Hindlimb muscle (tissue), 1 donor: ENCODE data around the gene ADAMTS17. TPM values are rescaled to one million over a fixed set of nuclear protein-coding genes. Genes with fewer than 3 reads are reported as not detected.
A peak's percentile ranks its signal among the peaks of the same experiment; 100 is the strongest.
"Not testable (repeated sequence)": the region's sequence is repeated elsewhere in the genome, so short reads cannot be mapped to it uniquely, and the experiment has no call there.

Source experiments
- DNase-seq: peaks from one replicate; pipeline ENCODE4 v3.0.0-alpha.2; 2013
- polyA plus RNA-seq: library from polyadenylated mRNA; unstranded; fragments of 120-200 nt; gene quantifications from one replicate; pipeline ENCODE4 v1.2.1, GENCODE V29; 2013; ENCODE audit not compliant: insufficient read length

ADAMTS17 gene
- 4.4 TPM for polyA plus RNA-seq

- peak; percentile 98 for DNase-seq
Observed at GRCh38 chr15:100341750-100342560, at the start of gene ADAMTS17. TSS of gene ADAMTS17 (minus strand) at chr15:100341975. CDS start at chr15:100341899, 76 bp downstream.

- no peak for DNase-seq
Observed at GRCh38 chr15:100385300-100386050, 43.7 kb upstream of the ADAMTS17 start.

- DNase-seq: no peak
Observed at GRCh38 chr15:100384108-100384410, 42.3 kb upstream of the ADAMTS17 start.

GRCh38 chr15:100383302-100384107 is 41.7 kb upstream of the ADAMTS17 start:
- DNase-seq: no peak

GRCh38 chr15:100373942-100374341 is 32.2 kb upstream of the ADAMTS17 start:
- DNase-seq: no peak

- DNase-seq: peak; percentile 35
Observed at GRCh38 chr15:100373120-100373896, 31.5 kb upstream of the ADAMTS17 start.

- peak; percentile 54 for DNase-seq
Observed at GRCh38 chr15:100372739-100373119, 31.0 kb upstream of the ADAMTS17 start.

- no peak for DNase-seq
Observed at GRCh38 chr15:100355342-100355741, 13.6 kb upstream of the ADAMTS17 start.

- DNase-seq: no peak
Observed at GRCh38 chr15:100353449-100353848, 11.7 kb upstream of the ADAMTS17 start.

- DNase-seq: peak; percentile 60
Observed at GRCh38 chr15:100350434-100351226, 8.9 kb upstream of the ADAMTS17 start.

- peak; percentile 95 for DNase-seq
Observed at GRCh38 chr15:100349696-100350433, 8.1 kb upstream of the ADAMTS17 start.

- no peak for DNase-seq
Observed at GRCh38 chr15:100349321-100349695, 7.5 kb upstream of the ADAMTS17 start.

- DNase-seq: no peak
Observed at GRCh38 chr15:100348578-100348977, 6.8 kb upstream of the ADAMTS17 start.

GRCh38 chr15:100346866-100347512 is 5.2 kb upstream of the ADAMTS17 start:
- no peak for DNase-seq

GRCh38 chr15:100345438-100345837 is 3.7 kb upstream of the ADAMTS17 start:
- no peak for DNase-seq

- no peak for DNase-seq
Observed at GRCh38 chr15:100343251-100343650, 1.5 kb upstream of the ADAMTS17 start.

- DNase-seq: peak; percentile 26
Observed at GRCh38 chr15:100341239-100341749, 481 bp downstream of the ADAMTS17 start.

- no peak for DNase-seq
Observed at GRCh38 chr15:100340721-100341238, 995 bp downstream of the ADAMTS17 start.

GRCh38 chr15:100339999-100340398 is 1.8 kb downstream of the ADAMTS17 start:
- no peak for DNase-seq

- not testable (repeated sequence) for DNase-seq
Observed at GRCh38 chr15:100339451-100339850, 2.3 kb downstream of the ADAMTS17 start.
